DLD1 (cell line): ENCODE data around the gene ABLIM3.

ENCODE experiments used
- in situ Hi-C: cut with HindIII; loops from 2 replicates; pipeline ENCODE4 v1.10.0; 2017; ENCODE audit warnings: low sequenced_read_pairs

The ABLIM3 gene

DNA sequence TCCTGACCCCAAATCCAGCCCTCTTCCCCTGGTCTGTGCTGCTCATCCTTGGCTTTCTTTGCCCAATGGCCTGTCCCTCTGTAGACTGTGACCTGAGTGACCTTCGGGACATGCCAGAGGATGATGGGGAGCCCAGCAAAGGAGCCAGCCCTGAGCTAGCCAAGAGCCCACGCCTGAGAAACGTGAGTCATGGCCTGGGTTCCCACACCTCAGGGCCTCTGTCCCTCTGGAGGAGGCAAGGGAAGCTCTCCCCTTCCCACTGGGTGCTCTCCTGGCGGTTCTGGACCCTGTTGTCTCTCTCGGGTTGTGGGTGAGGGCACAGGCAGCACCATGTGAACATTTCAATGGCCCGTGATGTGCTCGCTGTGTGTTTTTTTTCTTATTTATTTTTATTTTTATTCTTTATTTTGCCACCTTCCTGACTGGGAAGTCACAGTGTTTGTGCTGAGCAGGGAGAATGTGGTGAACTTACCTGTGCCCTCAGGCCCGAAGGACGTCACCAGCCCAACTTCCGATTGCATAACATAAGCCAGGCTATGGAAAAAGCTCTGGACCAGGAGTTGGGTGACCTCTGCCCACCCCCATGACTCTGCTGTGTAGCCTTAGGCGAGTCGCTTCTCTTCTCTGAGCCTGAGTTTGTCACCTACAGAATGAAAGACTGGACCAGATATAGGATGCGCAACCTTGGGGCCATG is 159.9 kb downstream of the ABLIM3 start:
- in situ Hi-C loops, result no loop called here

GRCh38 chr5:149301744-149302380 is 160.6 kb downstream of the ABLIM3 start:
- in situ Hi-C loops, result no loop called here

DNA sequence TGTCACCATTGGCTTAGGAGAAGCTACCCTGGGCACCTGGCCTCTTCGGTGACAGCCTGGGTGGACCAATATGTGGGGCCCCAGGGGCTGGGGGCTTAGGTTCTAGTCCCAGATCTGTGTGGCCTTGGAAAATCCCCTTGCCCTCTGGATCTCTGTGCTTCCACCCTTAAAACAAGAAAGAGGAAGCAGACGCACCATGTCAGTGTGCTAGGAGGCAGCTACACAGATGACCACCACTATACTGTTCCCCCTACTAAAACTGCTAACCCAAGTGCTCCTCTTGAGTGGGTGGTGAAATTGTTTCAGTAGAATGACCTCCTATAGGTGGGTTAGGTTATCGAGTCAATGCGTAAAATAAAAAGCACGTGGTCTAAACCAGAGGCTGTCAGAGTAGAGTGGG is 161.3 kb downstream of the ABLIM3 start:
- in situ Hi-C loops, result no loop called here

- in situ Hi-C loops, result no loop called here
Observed at GRCh38 chr5:149303210-149303609, 161.9 kb downstream of the ABLIM3 start.

DNA sequence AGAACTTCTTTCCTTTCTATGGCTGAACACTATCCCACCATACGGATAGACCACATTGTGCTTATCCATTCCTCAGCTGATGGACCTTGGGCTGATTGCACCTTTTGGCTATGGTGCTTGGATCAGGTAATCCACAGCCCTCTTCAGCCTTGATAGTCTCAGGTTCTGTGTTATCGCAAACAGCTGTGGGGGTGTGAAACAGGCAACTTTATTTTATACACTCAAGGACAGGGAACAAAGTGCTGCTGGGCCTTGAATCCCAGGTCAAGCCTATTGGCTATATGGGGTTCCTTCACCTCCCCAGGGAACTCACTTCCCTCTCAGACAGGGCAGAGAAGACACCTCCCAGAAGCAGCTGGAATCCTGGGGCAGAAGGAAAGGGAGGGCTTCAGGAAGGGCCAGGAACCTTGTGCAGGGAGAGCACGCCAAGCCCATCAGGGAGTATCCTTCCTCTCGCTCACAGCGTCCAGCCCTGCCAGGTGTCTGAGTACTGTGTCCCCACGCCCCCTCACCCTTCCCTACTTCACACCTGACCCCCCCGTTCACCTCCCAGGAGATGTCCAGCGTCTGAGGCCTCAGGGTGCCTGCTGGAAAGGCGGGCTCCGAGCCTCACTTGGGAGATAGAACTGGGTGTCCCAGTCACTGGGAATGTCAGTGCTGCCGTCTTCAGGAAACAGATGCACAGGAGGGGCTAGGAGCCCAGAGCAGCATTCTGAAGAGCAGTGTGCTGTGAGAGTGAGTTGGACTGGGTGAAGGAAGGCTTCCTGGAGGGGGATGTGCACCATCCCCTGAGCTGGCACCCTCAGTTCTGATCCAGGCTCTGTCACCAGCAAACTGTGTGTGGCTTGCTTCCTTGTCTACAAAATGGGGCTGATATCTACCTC is 163.1 kb downstream of the ABLIM3 start:
- in situ Hi-C loops, result no loop called here

DNA sequence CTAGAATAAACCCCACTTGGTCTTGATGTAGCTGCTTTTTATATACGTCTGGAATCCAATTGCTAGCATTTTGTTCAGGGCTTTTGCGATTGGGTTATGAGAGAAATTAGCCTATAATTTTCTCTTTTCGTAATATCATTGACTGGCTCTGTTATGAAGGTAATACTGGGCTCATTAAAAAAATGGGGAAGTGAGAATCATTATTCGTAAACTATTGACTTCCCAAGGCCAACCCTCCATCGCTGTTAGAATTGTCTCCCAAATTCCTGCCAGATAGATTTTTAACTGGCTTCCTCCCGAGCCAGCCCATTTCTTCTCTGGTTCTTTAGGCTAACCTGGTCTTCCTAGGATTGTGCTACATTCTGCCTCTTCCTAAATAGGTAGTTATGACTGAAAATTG is 168.1 kb downstream of the ABLIM3 start:
- in situ Hi-C loops, result no loop called here
